OCI-LY1 (cell line): ENCODE measurements around the gene CNDP1.

Source experiments
- CTCF ChIP-seq: fragments of 200-600 bp; sonication (generic), shearing (Covaris generic); IDR thresholded peaks from 2 replicates; pipeline ENCODE4 v1.5.1; 2017; ENCODE audit warnings: mild to moderate bottlenecking, antibody characterized with exemption, low read length, moderate library complexity, mixed read lengths
- EZH2 ChIP-seq: fragments of 200-600 bp; sonication (generic), shearing (Covaris generic); IDR thresholded peaks from 2 replicates; pipeline ENCODE4 v1.8.0; 2017; ENCODE audit warnings: borderline replicate concordance, mixed run types, mild to moderate bottlenecking, antibody characterized with exemption, low read length, moderate library complexity, mixed read lengths

DNA sequence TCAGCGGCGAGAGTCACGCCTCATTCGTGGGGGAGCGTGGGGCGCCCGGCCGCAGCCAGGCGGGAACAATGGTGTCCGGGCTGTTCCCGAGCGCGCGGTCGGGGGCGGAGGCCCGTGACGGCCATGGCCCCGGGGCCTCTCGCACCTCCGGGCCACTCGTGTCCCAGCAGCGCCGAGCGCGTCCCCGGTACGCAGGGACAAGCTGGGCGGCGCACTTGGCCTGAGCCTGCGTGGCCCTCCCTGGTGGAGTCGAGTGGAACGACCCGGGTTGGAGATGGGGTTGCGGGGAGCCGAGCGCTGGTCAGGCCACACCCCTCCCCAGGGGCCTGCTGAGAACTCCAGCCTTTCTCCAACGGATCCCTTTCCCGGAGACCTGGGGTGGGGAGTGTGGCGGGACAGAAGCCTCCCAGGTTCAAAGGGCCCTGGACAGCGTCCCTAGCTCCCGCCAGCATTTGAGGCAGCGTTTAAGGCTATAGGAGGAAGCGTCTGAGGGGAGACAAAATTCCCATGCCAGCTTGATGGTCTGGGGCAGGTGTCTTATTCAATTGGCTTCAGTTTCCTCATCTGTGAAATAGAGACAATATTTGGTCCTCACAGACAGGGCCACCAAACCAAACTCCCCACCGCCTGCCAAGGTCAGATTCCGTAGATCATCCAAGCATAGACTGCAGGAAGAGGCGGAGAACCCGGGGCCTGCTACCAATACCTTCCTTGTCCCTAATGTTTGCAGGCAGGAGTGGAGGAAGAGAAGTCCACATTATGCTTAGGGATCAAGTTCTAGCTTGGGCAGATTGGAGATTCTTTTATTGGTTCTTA is 37.6 kb upstream of the CNDP1 start:
- no peak for TF ChIP-seq CTCF
- TF ChIP-seq EZH2, result no peak
